Keratinocyte (primary cell): ENCODE results near the gene LGR6. TPM values are rescaled to one million over a fixed set of nuclear protein-coding genes. Genes with fewer than 3 reads are reported as not detected.
A peak's percentile ranks its signal among the peaks of the same experiment; 100 is the strongest.

Source experiments
- DNase-seq: peaks from one replicate; pipeline ENCODE4 v3.0.0-alpha.2; 2011; ENCODE audit warnings: low read depth, missing footprints, low spot score
- FAIRE-seq: peaks from 2 replicates; lab custom pipeline; 2011; peaks lifted over from hg19 to GRCh38; lab: Jason Lieb, UNC
- H2AFZ ChIP-seq: 2 replicates; pipeline ENCODE4 v1.6.0; 2012; ENCODE audit warnings: low read length, control low read depth, inconsistent platforms; ENCODE audit not compliant: control insufficient read depth
- H3K27ac ChIP-seq: 2 replicates; pipeline ENCODE4 v1.5.1; 2011; ENCODE audit warnings: low read length; ENCODE audit not compliant: control insufficient read depth, insufficient read depth
- H3K27me3 ChIP-seq: 3 replicates; pipeline ENCODE4 v1.6.0; 2011; ENCODE audit warnings: low read length; ENCODE audit not compliant: control insufficient read depth, insufficient read depth; ENCODE audit errors: extremely low read depth
- H3K36me3 ChIP-seq, 2 experiments: 2 replicates in 1 of 2; 3 replicates in 1 of 2; pipeline ENCODE4 v1.5.1; 2011; ENCODE audit warnings: low read length in 2 of 2, mild to moderate bottlenecking in 1 of 2; ENCODE audit not compliant: control insufficient read depth in 2 of 2, insufficient read depth in 2 of 2; ENCODE audit errors: extremely low read depth in 1 of 2
- H3K4me1 ChIP-seq: 3 replicates; pipeline ENCODE4 v1.5.1; 2011; ENCODE audit warnings: low read length; ENCODE audit not compliant: control insufficient read depth, insufficient read depth; ENCODE audit errors: extremely low read depth
- H3K4me2 ChIP-seq: 3 replicates; pipeline ENCODE4 v1.6.0; 2011; ENCODE audit warnings: low read depth, low read length; ENCODE audit not compliant: control insufficient read depth, insufficient read depth; ENCODE audit errors: extremely low read depth
- H3K4me3 ChIP-seq, 3 experiments: fragments of 200-600 bp in 1 of 3; sonication (generic) in 1 of 3; 2 replicates in 2 of 3; 3 replicates in 1 of 3; pipeline ENCODE4 v1.5.1; 2011 to 2016; ENCODE audit warnings: low read length in 3 of 3, mild to moderate bottlenecking in 3 of 3, control low read depth in 2 of 3, inconsistent platforms in 1 of 3, low read depth in 1 of 3, mixed read lengths in 1 of 3, mixed run types in 1 of 3, moderate library complexity in 1 of 3; ENCODE audit not compliant: control insufficient read depth in 2 of 3, insufficient read depth in 2 of 3; ENCODE audit errors: extremely low read depth in 1 of 3
- H3K79me2 ChIP-seq: 2 replicates; pipeline ENCODE4 v1.6.0; 2012; ENCODE audit warnings: low read length; ENCODE audit not compliant: control insufficient read depth, insufficient read depth
- H3K9ac ChIP-seq: 3 replicates; pipeline ENCODE4 v1.6.0; 2011; ENCODE audit warnings: low read length; ENCODE audit not compliant: control insufficient read depth, insufficient read depth; ENCODE audit errors: extremely low read depth
- H3K9me1 ChIP-seq: 3 replicates; pipeline ENCODE4 v1.6.0; 2011; ENCODE audit warnings: low read length; ENCODE audit not compliant: control insufficient read depth, insufficient read depth; ENCODE audit errors: extremely low read depth
- H3K9me3 ChIP-seq: 2 replicates; pipeline ENCODE4 v1.5.1; 2012; ENCODE audit warnings: low read depth, low read length; ENCODE audit not compliant: control insufficient read depth
- H4K20me1 ChIP-seq: 3 replicates; pipeline ENCODE4 v1.6.0; 2011; ENCODE audit warnings: low read length; ENCODE audit not compliant: control insufficient read depth, insufficient read depth; ENCODE audit errors: extremely low read depth
- CTCF ChIP-seq, 3 experiments: IDR thresholded peaks in 1 of 3; conservative IDR thresholded peaks in 1 of 3; optimal IDR thresholded peaks in 1 of 3; 2 replicates in 2 of 3; 3 replicates in 1 of 3; pipeline versions ENCODE3 to v1.5.1; 2011; ENCODE audit warnings: low read length in 3 of 3, mild to moderate bottlenecking in 3 of 3, moderate library complexity in 2 of 3, control low read depth in 1 of 3, inconsistent platforms in 1 of 3; ENCODE audit not compliant: insufficient read depth in 2 of 3; ENCODE audit errors: extremely low read depth in 1 of 3
- EZH2 ChIP-seq: IDR thresholded peaks from one replicate; pipeline ENCODE4 v1.6.1; 2012; ENCODE audit warnings: inconsistent platforms, mild to moderate bottlenecking, low read length, moderate library complexity
- dilution Hi-C: fragments of 300-500 bp; cut with MboI; formaldehyde crosslinking; loops from one replicate; pipeline ENCODE4 v1.7.0; 2020; ENCODE audit warnings: low sequenced_read_pairs; ENCODE audit not compliant: extremely low pct_ligation_motif_present
- polyA plus RNA-seq, 5 experiments: library from polyadenylated mRNA; depleted of rRNA in 3 of 5; stranded (reverse) in 3 of 5; stranded (forward) in 1 of 5; unstranded in 1 of 5; fragments of >200 nt; gene quantifications; 1 replicate in 1 of 5; 2 replicates in 3 of 5; 3 replicates in 1 of 5; pipeline versions ENCODE4 v1.2.1 to v1.2.3, GENCODE V29; 2011 to 2012; ENCODE audit warnings: missing spikeins in 2 of 5, low read depth in 1 of 5, low replicate concordance in 1 of 5

The LGR6 gene
- polyA plus RNA-seq, 1 donor (not counting 4 experiments of a cell fraction or from before 2014, with no cell fraction given), result 0.42 TPM

GRCh38 chr1:202281316-202282024 is 87.9 kb downstream of the LGR6 start:
- Histone ChIP-seq H3K4me2 (peak overlapping the region; percentile 50), H3K79me2 (no peaks in the 10 kb centered on the region), H3K9ac (no peak overlapping the region), H3K27ac (peak overlapping the region; percentile 41), H3K4me1 (peaks cover 54% of the 10 kb centered on the region), H3K9me1 (no peaks in the 10 kb centered on the region), H4K20me1 (no peaks in the 10 kb centered on the region), H3K27me3 (no peaks in the 10 kb centered on the region), H2AFZ (no peak overlapping the region), H3K9me3 (no peaks in the 10 kb centered on the region), H3K36me3 (no peaks in the 10 kb centered on the region), H3K4me3 (no peak overlapping the region)
- DNase-seq, result no peak
- peak; percentile 86 for FAIRE-seq
- dilution Hi-C loops, result no loop called here
- TF ChIP-seq EZH2 (no peak), CTCF (optimal IDR thresholded peaks at IDR 0.05 in 1 of 3, IDR thresholded peaks at IDR 0.05 in 1 of 3, conservative IDR thresholded peaks at IDR 0.05 in 1 of 3; ENCODE audit: extremely low read depth in 1 of 3, insufficient read depth in 2 of 3, low read length in 3 of 3) (no peak)

GRCh38 chr1:202282025-202282371 is 88.4 kb downstream of the LGR6 start:
- peak overlapping the region; percentile 41 for H3K27ac ChIP-seq
- H4K20me1 ChIP-seq, result no peaks in the 10 kb centered on the region
- H3K9me1 ChIP-seq, result no peaks in the 10 kb centered on the region
- no peak overlapping the region for H3K9ac ChIP-seq
- no peak overlapping the region for H2AFZ ChIP-seq
- TF ChIP-seq CTCF (optimal IDR thresholded peaks at IDR 0.05 in 1 of 3, IDR thresholded peaks at IDR 0.05 in 1 of 3, conservative IDR thresholded peaks at IDR 0.05 in 1 of 3; ENCODE audit: extremely low read depth in 1 of 3, insufficient read depth in 2 of 3, low read length in 3 of 3) (no peak), EZH2 (no peak)
- no peaks in the 10 kb centered on the region for H3K27me3 ChIP-seq
- H3K4me3 ChIP-seq, result no peak overlapping the region
- dilution Hi-C loops, result no loop called here
- no peaks in the 10 kb centered on the region for H3K36me3 ChIP-seq
- peak overlapping the region; percentile 42 for H3K4me2 ChIP-seq
- FAIRE-seq (peak; percentile 78), DNase-seq (no peak)
- H3K4me1 ChIP-seq, result peaks cover 54% of the 10 kb centered on the region
- no peaks in the 10 kb centered on the region for H3K9me3 ChIP-seq
- no peaks in the 10 kb centered on the region for H3K79me2 ChIP-seq
